ENCODE measurements around the gene BMPER. TPM values are rescaled to one million over a fixed set of nuclear protein-coding genes. Genes with fewer than 3 reads are reported as not detected.

BMPER gene
- total and polyA plus RNA-seq, 8 donors: 0.14 to 1.6 (median 0.46) TPM

DNA sequence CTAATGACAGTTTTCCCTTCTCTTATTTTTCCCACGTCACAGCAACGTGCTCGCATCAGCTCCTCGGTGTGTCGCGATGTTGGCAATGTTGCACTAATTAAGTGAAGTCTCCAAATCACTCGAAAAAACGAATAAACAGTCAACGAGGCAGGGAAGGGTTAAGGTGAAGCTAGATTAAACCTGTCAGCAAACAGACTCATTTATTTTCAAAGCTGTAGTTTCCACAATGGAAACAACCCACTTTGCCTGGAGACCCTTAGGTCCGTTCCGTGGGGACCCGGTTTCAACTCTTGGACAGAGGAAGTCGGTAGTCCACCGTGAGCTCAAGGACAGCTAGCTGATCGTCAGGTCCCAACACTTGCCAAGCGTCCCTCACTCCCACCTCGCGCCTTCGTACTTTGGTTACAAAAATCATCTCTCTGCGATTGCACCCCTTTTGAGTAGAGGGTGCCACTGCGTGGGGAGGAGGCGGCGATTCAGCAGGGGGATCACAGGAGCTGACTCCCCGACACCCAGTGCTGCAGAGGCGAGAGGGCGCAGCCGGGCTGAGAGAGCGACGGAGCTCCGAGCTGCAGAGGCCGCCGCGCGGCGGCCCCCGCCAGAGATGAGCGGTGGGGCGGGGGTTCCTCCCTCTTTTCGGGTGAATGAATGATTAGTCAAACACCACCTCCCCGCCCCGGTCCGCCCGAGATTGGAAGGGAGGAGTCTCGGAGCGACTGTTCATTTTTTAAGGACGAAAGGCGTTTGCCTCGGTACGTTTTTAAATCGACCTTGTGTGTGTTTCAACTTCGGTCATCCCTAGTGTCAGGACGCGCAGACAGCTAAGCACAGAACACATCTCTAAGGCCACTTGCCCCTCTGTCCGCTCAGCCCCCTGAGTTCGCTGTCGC is 1.3 kb upstream of the BMPER start:
- DNase-seq (peak in 3 of 6 donors; percentile 14 to 68 (median 57)), FAIRE-seq (no peak), ATAC-seq (peak; percentile 28 to 76 (median 64))
- H3K4me1 ChIP-seq: peaks cover 0 to 3% (median 0%) of the 10 kb centered on the region in 3 donors
- H3K9me3 ChIP-seq: no peaks in the 10 kb centered on the region
- peaks cover 0 to 19% (median 7%) of the 10 kb centered on the region in 4 donors for H3K27me3 ChIP-seq
- peak overlapping the region; percentile 16 to 57 (median 32) for H3K4me3 ChIP-seq
- WGBS, 2 donors: 2 to 3% methylated on average over 53 to 56 of the region's 56 CpGs
- intact Hi-C loops (cut with DNase I): no loop called here
- TF ChIP-seq, protein P1, sequence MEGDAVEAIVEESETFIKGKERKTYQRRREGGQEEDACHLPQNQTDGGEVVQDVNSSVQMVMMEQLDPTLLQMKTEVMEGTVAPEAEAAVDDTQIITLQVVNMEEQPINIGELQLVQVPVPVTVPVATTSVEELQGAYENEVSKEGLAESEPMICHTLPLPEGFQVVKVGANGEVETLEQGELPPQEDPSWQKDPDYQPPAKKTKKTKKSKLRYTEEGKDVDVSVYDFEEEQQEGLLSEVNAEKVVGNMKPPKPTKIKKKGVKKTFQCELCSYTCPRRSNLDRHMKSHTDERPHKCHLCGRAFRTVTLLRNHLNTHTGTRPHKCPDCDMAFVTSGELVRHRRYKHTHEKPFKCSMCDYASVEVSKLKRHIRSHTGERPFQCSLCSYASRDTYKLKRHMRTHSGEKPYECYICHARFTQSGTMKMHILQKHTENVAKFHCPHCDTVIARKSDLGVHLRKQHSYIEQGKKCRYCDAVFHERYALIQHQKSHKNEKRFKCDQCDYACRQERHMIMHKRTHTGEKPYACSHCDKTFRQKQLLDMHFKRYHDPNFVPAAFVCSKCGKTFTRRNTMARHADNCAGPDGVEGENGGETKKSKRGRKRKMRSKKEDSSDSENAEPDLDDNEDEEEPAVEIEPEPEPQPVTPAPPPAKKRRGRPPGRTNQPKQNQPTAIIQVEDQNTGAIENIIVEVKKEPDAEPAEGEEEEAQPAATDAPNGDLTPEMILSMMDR (IDR thresholded peaks at IDR 0.05): no peak
- no peaks in the 10 kb centered on the region for H3K36me3 ChIP-seq
- H3K27ac ChIP-seq: no peak overlapping the region

- DNase-seq (peak in 4 of 6 donors; percentile 17 to 74 (median 49)), ATAC-seq (peak; percentile 68 to 84 (median 81)), FAIRE-seq (no peak)
- peaks cover 0 to 19% (median 8%) of the 10 kb centered on the region in 4 donors for H3K27me3 ChIP-seq
- peak overlapping the region; percentile 16 to 57 (median 32) for H3K4me3 ChIP-seq
- intact Hi-C loops (cut with DNase I): no loop called here
- H3K27ac ChIP-seq: no peak overlapping the region
- WGBS, 2 donors: 0 to 1% methylated on average over 46 to 65 of the region's 65 CpGs
- TF ChIP-seq, protein P1 (IDR thresholded peaks at IDR 0.05): no peak
- H3K36me3 ChIP-seq: no peaks in the 10 kb centered on the region
- no peaks in the 10 kb centered on the region for H3K9me3 ChIP-seq
- H3K4me1 ChIP-seq: peaks cover 0 to 3% (median 0%) of the 10 kb centered on the region in 3 donors
These were observed 504 bp upstream of the BMPER start for GRCh38 chr7:33904681-33905388.

GRCh38 chr7:33906697-33907096 is 1.4 kb downstream of the BMPER start:
- ATAC-seq (no peak), FAIRE-seq (no peak), DNase-seq (no peak)
- H3K4me1 ChIP-seq: peaks cover 0 to 3% (median 0%) of the 10 kb centered on the region in 3 donors
- H3K27me3 ChIP-seq: peaks cover 0 to 19% (median 8%) of the 10 kb centered on the region in 4 donors
- no peaks in the 10 kb centered on the region for H3K9me3 ChIP-seq
- intact Hi-C loops (cut with DNase I): no loop called here
- TF ChIP-seq, protein P1 (IDR thresholded peaks at IDR 0.05): no peak
- no peak overlapping the region for H3K4me3 ChIP-seq
- H3K27ac ChIP-seq: no peak overlapping the region
- no peaks in the 10 kb centered on the region for H3K36me3 ChIP-seq

GRCh38 chr7:33907625-33908024 is 2.3 kb downstream of the BMPER start:
- H3K9me3 ChIP-seq: no peaks in the 10 kb centered on the region
- no peak for FAIRE-seq
- H3K4me1 ChIP-seq: peaks cover 0 to 3% (median 0%) of the 10 kb centered on the region in 3 donors
- H3K4me3 ChIP-seq: no peak overlapping the region
- no peaks in the 10 kb centered on the region for H3K36me3 ChIP-seq
- 69 to 78% methylated on average over 5 of the region's 5 CpGs for WGBS, 2 donors
- H3K27ac ChIP-seq: no peak overlapping the region
- DNase-seq: no peak
- peaks cover 0 to 19% (median 8%) of the 10 kb centered on the region in 4 donors for H3K27me3 ChIP-seq
- TF ChIP-seq, protein P1 (IDR thresholded peaks at IDR 0.05): no peak
- intact Hi-C loops (cut with DNase I): no loop called here
- ATAC-seq: no peak
